Adrenal gland (tissue), 5 donors: ENCODE results near the gene ERBB4.

Source experiments
- CTCF ChIP-seq, 6 experiments: fragments of 450-650 bp in 4 of 6; fragments of 200-600 bp in 2 of 6; sonication (generic) in 1 of 6; IDR thresholded peaks; 1 replicate in 5 of 6; 2 replicates in 1 of 6; pipeline versions ENCODE4 v1.5.1 to v1.8.0; 2016 to 2021; ENCODE audit warnings: antibody characterized with exemption in 6 of 6, mild to moderate bottlenecking in 2 of 6, moderate library complexity in 1 of 6
- POLR2A ChIP-seq, 2 donors: fragments of 450-650 bp; IDR thresholded peaks; one replicate each; pipeline ENCODE4 v1.6.1; 2017; ENCODE audit warnings: antibody characterized with exemption in 2 of 2, mild to moderate bottlenecking in 2 of 2, moderate library complexity in 1 of 2
- donor health status: DM: no; HTN: no; CAD: no.

DNA sequence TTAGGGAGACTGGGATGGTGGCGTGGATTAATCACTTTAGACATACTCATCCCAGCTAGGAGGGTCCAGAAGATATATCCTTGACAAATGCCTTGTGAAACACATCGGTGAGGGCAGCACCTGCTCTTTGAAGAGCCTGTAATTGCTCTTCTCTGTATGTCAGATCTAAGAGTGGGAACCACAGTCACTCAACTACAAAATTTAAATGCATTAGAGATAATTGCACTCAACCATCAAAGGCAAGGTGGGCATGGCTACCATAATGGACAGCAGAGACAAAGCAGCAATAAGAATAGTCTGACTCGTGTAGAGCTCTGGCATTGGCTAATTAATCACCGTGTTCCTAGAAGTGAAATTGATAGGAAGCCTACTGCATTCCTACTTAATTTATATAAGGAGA is 96.8 kb downstream of the ERBB4 start:
- no peak for TF ChIP-seq POLR2A (IDR thresholded peaks at IDR 0.05)
- no peak for TF ChIP-seq CTCF (IDR thresholded peaks at IDR 0.05)
